ENCODE measurements around the gene NSDHL. TPM values are rescaled to one million over a fixed set of nuclear protein-coding genes. Genes with fewer than 3 reads are reported as not detected.
A peak's percentile ranks its signal among the peaks of the same experiment; 100 is the strongest.

The NSDHL gene
- total RNA-seq, 1 donor from 2014 or later, result 15.9 TPM

GRCh38 chrX:152895121-152895520 lies 64.3 kb downstream of the NSDHL start:
- Histone ChIP-seq H2AFZ (replicated peaks) (no peak overlapping the region), H3K4me3 (no peak overlapping the region), H3F3A (ENCODE audit: low read depth) (no peaks in the 10 kb centered on the region), H3K4me1 (peaks cover 9% of the 10 kb centered on the region), H3K36me3 (no peaks in the 10 kb centered on the region), H3K79me2 (ENCODE audit: low read depth) (no peaks in the 10 kb centered on the region), H3K9ac (no peak overlapping the region), H4K20me1 (ENCODE audit: low read depth) (no peaks in the 10 kb centered on the region), H3K27ac (no peak overlapping the region), H3K9me3 (ENCODE audit: low read depth) (no peaks in the 10 kb centered on the region), H3K27me3 (no peaks in the 10 kb centered on the region), H3K4me2 (no peak overlapping the region)
- Mint-ChIP-seq H3K36me3 (peaks cover 2% of the 10 kb centered on the region), H3K27me3 (ENCODE audit: insufficient read depth, low read depth) (peaks cover 13% of the 10 kb centered on the region), H3K4me3 (no peak overlapping the region), H3K27ac (no peak overlapping the region), H3K4me1 (peaks cover 22% of the 10 kb centered on the region), H3K9me3 (peaks cover 27% of the 10 kb centered on the region)
- DNase-seq (ENCODE audit: low spot score), result no peak
- TF ChIP-seq CTCF (IDR thresholded peaks at IDR 0.05) (no peak), EZH2phosphoT487 (IDR thresholded peaks at IDR 0.05) (no peak), EZH2 (IDR thresholded peaks at IDR 0.05) (no peak)

GRCh38 chrX:152895724-152896420 lies 65.0 kb downstream of the NSDHL start:
- Histone ChIP-seq H3K9me3 (ENCODE audit: low read depth) (no peaks in the 10 kb centered on the region), H3K27me3 (no peaks in the 10 kb centered on the region), H3K4me1 (peaks cover 9% of the 10 kb centered on the region), H3K36me3 (no peaks in the 10 kb centered on the region), H3F3A (ENCODE audit: low read depth) (no peaks in the 10 kb centered on the region), H3K4me3 (no peak overlapping the region), H4K20me1 (ENCODE audit: low read depth) (no peaks in the 10 kb centered on the region), H3K9ac (no peak overlapping the region), H3K4me2 (no peak overlapping the region), H3K79me2 (ENCODE audit: low read depth) (no peaks in the 10 kb centered on the region), H2AFZ (replicated peaks) (no peak overlapping the region), H3K27ac (no peak overlapping the region)
- no peak for DNase-seq (ENCODE audit: low spot score)
- H3K4me3 Mint-ChIP-seq, result no peak overlapping the region
- peaks cover 2% of the 10 kb centered on the region for H3K36me3 Mint-ChIP-seq
- H3K27me3 Mint-ChIP-seq (ENCODE audit: insufficient read depth, low read depth), result peaks cover 11% of the 10 kb centered on the region
- no peak for TF ChIP-seq EZH2phosphoT487 (IDR thresholded peaks at IDR 0.05)
- H3K4me1 Mint-ChIP-seq, result peaks cover 22% of the 10 kb centered on the region
- peaks cover 25% of the 10 kb centered on the region for H3K9me3 Mint-ChIP-seq
- H3K27ac Mint-ChIP-seq, result no peak overlapping the region

- Histone ChIP-seq H3K27ac (no peak overlapping the region), H3K4me2 (no peak overlapping the region), H3K9ac (no peak overlapping the region), H3K4me3 (no peak overlapping the region), H3K9me3 (ENCODE audit: low read depth) (no peaks in the 10 kb centered on the region), H3K79me2 (ENCODE audit: low read depth) (no peaks in the 10 kb centered on the region), H3K27me3 (no peaks in the 10 kb centered on the region), H4K20me1 (ENCODE audit: low read depth) (no peaks in the 10 kb centered on the region), H2AFZ (replicated peaks) (no peak overlapping the region), H3K4me1 (peaks cover 9% of the 10 kb centered on the region), H3F3A (ENCODE audit: low read depth) (no peaks in the 10 kb centered on the region), H3K36me3 (no peaks in the 10 kb centered on the region)
- Mint-ChIP-seq H3K27me3 (ENCODE audit: insufficient read depth, low read depth) (peaks cover 9% of the 10 kb centered on the region), H3K9me3 (peaks cover 24% of the 10 kb centered on the region), H3K36me3 (peaks cover 2% of the 10 kb centered on the region), H3K4me1 (peaks cover 23% of the 10 kb centered on the region), H3K4me3 (peak overlapping the region; percentile 69), H3K27ac (peak overlapping the region; percentile 2)
- no peak for DNase-seq (ENCODE audit: low spot score)
- TF ChIP-seq EZH2phosphoT487 (IDR thresholded peaks at IDR 0.05), result no peak
- TF ChIP-seq EZH2 (IDR thresholded peaks at IDR 0.05), result no peak
- no peak for TF ChIP-seq CTCF (IDR thresholded peaks at IDR 0.05)
Measured at GRCh38 chrX:152896450-152896849, 65.6 kb downstream of the NSDHL start.
